GM18909 (cell line): ENCODE results near the gene MIOX.

ENCODE experiments used
- ATAC-seq: cut with Tn5 transposase; IDR thresholded peaks from one replicate; pipeline ENCODE4 v1.9.1; 2021; ENCODE audit warnings: mild to moderate bottlenecking; ENCODE audit not compliant: unreplicated experiment, poor library complexity

The MIOX gene

GRCh38 chr22:50488006-50488677 is 1.5 kb downstream of the MIOX start:
- ATAC-seq, result no peak

GRCh38 chr22:50488886-50489285 is 2.2 kb downstream of the MIOX start:
- ATAC-seq, result no peak

GRCh38 chr22:50489363-50490243 is 2.9 kb downstream of the MIOX start:
- no peak for ATAC-seq

GRCh38 chr22:50490531-50491308 is 4.1 kb downstream of the MIOX start:
- no peak for ATAC-seq

- ATAC-seq, result no peak
Observed at GRCh38 chr22:50497093-50497492, 10.4 kb downstream of the MIOX start.

GRCh38 chr22:50498322-50498890 is 11.7 kb downstream of the MIOX start:
- no peak for ATAC-seq

GRCh38 chr22:50500452-50500851 is 13.8 kb downstream of the MIOX start:
- ATAC-seq, result no peak

GRCh38 chr22:50502096-50502495 is 15.4 kb downstream of the MIOX start:
- no peak for ATAC-seq

- no peak for ATAC-seq
Observed at GRCh38 chr22:50502628-50503474, 16.2 kb downstream of the MIOX start.

GRCh38 chr22:50503475-50504145 is 17.0 kb downstream of the MIOX start:
- ATAC-seq, result no peak

GRCh38 chr22:50504369-50505211 is 17.9 kb downstream of the MIOX start:
- ATAC-seq, result no peak

GRCh38 chr22:50505276-50505775 is 18.7 kb downstream of the MIOX start:
- ATAC-seq, result no peak

GRCh38 chr22:50505776-50506610 is 19.3 kb downstream of the MIOX start:
- no peak for ATAC-seq

- ATAC-seq, result no peak
Observed at GRCh38 chr22:50506611-50507420, 20.2 kb downstream of the MIOX start.

GRCh38 chr22:50507421-50507990 is 20.8 kb downstream of the MIOX start, which contains the start of gene LMF2:
Gene LMF2 (minus strand): TSS chr22:50507702. CDS start chr22:50507675, 27 bp downstream.
- peak; percentile 57 for ATAC-seq
